ENCODE results near the gene KANK3.
"Not testable (repeated sequence)": the region's sequence is repeated elsewhere in the genome, so short reads cannot be mapped to it uniquely, and the experiment has no call there.

KANK3 gene

GRCh38 chr19:8385103-8385502 is 42.0 kb upstream of the KANK3 start:
- H3K9ac ChIP-seq (ENCODE audit: low read length); H3K36me3 ChIP-seq (ENCODE audit: control insufficient read depth, insufficient read depth, low read length, severe bottlenecking); H3K4me1 ChIP-seq (ENCODE audit: control insufficient read depth, insufficient read depth, low read length); H3K9me3 ChIP-seq (ENCODE audit: control insufficient read depth, low read length); H3K27me3 ChIP-seq (replicated peaks; ENCODE audit: control insufficient read depth, insufficient read depth, low read length); H3K4me3 ChIP-seq (ENCODE audit: low read length); DNase-seq (ENCODE audit: low read depth): not testable (repeated sequence)

GRCh38 chr19:8384569-8384968 is 41.5 kb upstream of the KANK3 start:
- H3K27me3 ChIP-seq (replicated peaks; ENCODE audit: control insufficient read depth, insufficient read depth, low read length); DNase-seq (ENCODE audit: low read depth); H3K4me1 ChIP-seq (ENCODE audit: control insufficient read depth, insufficient read depth, low read length); H3K9ac ChIP-seq (ENCODE audit: low read length); H3K9me3 ChIP-seq (ENCODE audit: control insufficient read depth, low read length); H3K36me3 ChIP-seq (ENCODE audit: control insufficient read depth, insufficient read depth, low read length, severe bottlenecking); H3K4me3 ChIP-seq (ENCODE audit: low read length): not testable (repeated sequence)

GRCh38 chr19:8379156-8379891 is 36.3 kb upstream of the KANK3 start:
- H3K4me1 ChIP-seq (ENCODE audit: control insufficient read depth, insufficient read depth, low read length); H3K9me3 ChIP-seq (ENCODE audit: control insufficient read depth, low read length); H3K27me3 ChIP-seq (replicated peaks; ENCODE audit: control insufficient read depth, insufficient read depth, low read length); DNase-seq (ENCODE audit: low read depth); H3K9ac ChIP-seq (ENCODE audit: low read length); H3K36me3 ChIP-seq (ENCODE audit: control insufficient read depth, insufficient read depth, low read length, severe bottlenecking); H3K4me3 ChIP-seq (ENCODE audit: low read length): not testable (repeated sequence)

- Histone ChIP-seq H3K9ac (ENCODE audit: low read length) (no peak overlapping the region), H3K27me3 (replicated peaks; ENCODE audit: control insufficient read depth, insufficient read depth, low read length) (no peaks in the 10 kb centered on the region), H3K36me3 (ENCODE audit: control insufficient read depth, insufficient read depth, low read length, severe bottlenecking) (peaks cover 21% of the 10 kb centered on the region), H3K4me3 (ENCODE audit: low read length) (no peak overlapping the region), H3K9me3 (ENCODE audit: control insufficient read depth, low read length) (no peaks in the 10 kb centered on the region), H3K4me1 (ENCODE audit: control insufficient read depth, insufficient read depth, low read length) (peaks cover 13% of the 10 kb centered on the region)
- DNase-seq (ENCODE audit: low read depth), result no peak
Measured at GRCh38 chr19:8377598-8377997, 34.5 kb upstream of the KANK3 start.

GRCh38 chr19:8376373-8376974 is 33.4 kb upstream of the KANK3 start:
- not testable (repeated sequence) for H3K27me3 ChIP-seq (replicated peaks; ENCODE audit: control insufficient read depth, insufficient read depth, low read length); DNase-seq (ENCODE audit: low read depth); H3K9ac ChIP-seq (ENCODE audit: low read length); H3K9me3 ChIP-seq (ENCODE audit: control insufficient read depth, low read length); H3K4me3 ChIP-seq (ENCODE audit: low read length)
- Histone ChIP-seq H3K36me3 (ENCODE audit: control insufficient read depth, insufficient read depth, low read length, severe bottlenecking) (peaks cover 32% of the 10 kb centered on the region), H3K4me1 (ENCODE audit: control insufficient read depth, insufficient read depth, low read length) (peaks cover 13% of the 10 kb centered on the region)

GRCh38 chr19:8375766-8376165 is 32.7 kb upstream of the KANK3 start:
- not testable (repeated sequence) for H3K27me3 ChIP-seq (replicated peaks; ENCODE audit: control insufficient read depth, insufficient read depth, low read length); H3K9ac ChIP-seq (ENCODE audit: low read length); DNase-seq (ENCODE audit: low read depth)

GRCh38 chr19:8373867-8374813 is 31.1 kb upstream of the KANK3 start:
- Histone ChIP-seq H3K9me3 (ENCODE audit: control insufficient read depth, low read length) (no peaks in the 10 kb centered on the region), H3K9ac (ENCODE audit: low read length) (peak overlapping the region; percentile 45), H3K4me3 (ENCODE audit: low read length) (peak overlapping the region; percentile 15), H3K27me3 (replicated peaks; ENCODE audit: control insufficient read depth, insufficient read depth, low read length) (no peaks in the 10 kb centered on the region), H3K4me1 (ENCODE audit: control insufficient read depth, insufficient read depth, low read length) (peaks cover 33% of the 10 kb centered on the region), H3K36me3 (ENCODE audit: control insufficient read depth, insufficient read depth, low read length, severe bottlenecking) (peaks cover 54% of the 10 kb centered on the region)
- DNase-seq (ENCODE audit: low read depth), result no peak

More at GRCh38 chr19:8375766-8376165, 32.7 kb upstream of the KANK3 start:
- H3K9me3 ChIP-seq (ENCODE audit: control insufficient read depth, low read length); H3K4me3 ChIP-seq (ENCODE audit: low read length): not testable (repeated sequence)
- H3K36me3 ChIP-seq (ENCODE audit: control insufficient read depth, insufficient read depth, low read length, severe bottlenecking), result peaks cover 39% of the 10 kb centered on the region
- H3K4me1 ChIP-seq (ENCODE audit: control insufficient read depth, insufficient read depth, low read length), result peaks cover 20% of the 10 kb centered on the region

GRCh38 chr19:8371011-8371804 is 28.1 kb upstream of the KANK3 start:
- peak overlapping the region; percentile 67 for H3K9ac ChIP-seq (ENCODE audit: low read length)
- no peak for DNase-seq (ENCODE audit: low read depth)

GRCh38 chr19:8370176-8371010 is 27.3 kb upstream of the KANK3 start:
- no peak for DNase-seq (ENCODE audit: low read depth)
- Histone ChIP-seq H3K27me3 (replicated peaks; ENCODE audit: control insufficient read depth, insufficient read depth, low read length) (no peaks in the 10 kb centered on the region), H3K4me3 (ENCODE audit: low read length) (no peak overlapping the region), H3K9ac (ENCODE audit: low read length) (peak overlapping the region; percentile 67), H3K4me1 (ENCODE audit: control insufficient read depth, insufficient read depth, low read length) (peaks cover 64% of the 10 kb centered on the region), H3K9me3 (ENCODE audit: control insufficient read depth, low read length) (no peaks in the 10 kb centered on the region), H3K36me3 (ENCODE audit: control insufficient read depth, insufficient read depth, low read length, severe bottlenecking) (peaks cover 79% of the 10 kb centered on the region)

More at GRCh38 chr19:8371011-8371804, 28.1 kb upstream of the KANK3 start:
- no peaks in the 10 kb centered on the region for H3K27me3 ChIP-seq (replicated peaks; ENCODE audit: control insufficient read depth, insufficient read depth, low read length)
- H3K36me3 ChIP-seq (ENCODE audit: control insufficient read depth, insufficient read depth, low read length, severe bottlenecking), result peaks cover 74% of the 10 kb centered on the region
- H3K9me3 ChIP-seq (ENCODE audit: control insufficient read depth, low read length), result no peaks in the 10 kb centered on the region
- peaks cover 58% of the 10 kb centered on the region for H3K4me1 ChIP-seq (ENCODE audit: control insufficient read depth, insufficient read depth, low read length)
- peak overlapping the region; percentile 44 for H3K4me3 ChIP-seq (ENCODE audit: low read length)

- Histone ChIP-seq H3K9ac (ENCODE audit: low read length) (peak overlapping the region; percentile 94), H3K27me3 (replicated peaks; ENCODE audit: control insufficient read depth, insufficient read depth, low read length) (no peaks in the 10 kb centered on the region), H3K4me1 (ENCODE audit: control insufficient read depth, insufficient read depth, low read length) (peaks cover 59% of the 10 kb centered on the region), H3K36me3 (ENCODE audit: control insufficient read depth, insufficient read depth, low read length, severe bottlenecking) (peaks cover 57% of the 10 kb centered on the region), H3K9me3 (ENCODE audit: control insufficient read depth, low read length) (no peaks in the 10 kb centered on the region), H3K4me3 (ENCODE audit: low read length) (peak overlapping the region; percentile 90)
- peak; percentile 99 for DNase-seq (ENCODE audit: low read depth)
Measured at GRCh38 chr19:8367327-8368001, 24.4 kb upstream of the KANK3 start.

Measured in adipocyte (in vitro differentiated cells).